Testis (tissue), 2 donors: ENCODE measurements around the gene ARHGEF7.

Source experiments
- CTCF ChIP-seq, 3 experiments: fragments of 450-650 bp in 2 of 3; fragments of 200-600 bp in 1 of 3; sonication (generic) in 1 of 3; IDR thresholded peaks; one replicate each; pipeline ENCODE4 v1.5.1; 2016 to 2019; ENCODE audit warnings: antibody characterized with exemption in 3 of 3, mild to moderate bottlenecking in 2 of 3, moderate library complexity in 1 of 3
- POLR2A ChIP-seq: fragments of 450-650 bp; IDR thresholded peaks from one replicate; pipeline ENCODE4 v1.6.1; 2017; ENCODE audit warnings: antibody characterized with exemption, mild to moderate bottlenecking, moderate library complexity

DNA sequence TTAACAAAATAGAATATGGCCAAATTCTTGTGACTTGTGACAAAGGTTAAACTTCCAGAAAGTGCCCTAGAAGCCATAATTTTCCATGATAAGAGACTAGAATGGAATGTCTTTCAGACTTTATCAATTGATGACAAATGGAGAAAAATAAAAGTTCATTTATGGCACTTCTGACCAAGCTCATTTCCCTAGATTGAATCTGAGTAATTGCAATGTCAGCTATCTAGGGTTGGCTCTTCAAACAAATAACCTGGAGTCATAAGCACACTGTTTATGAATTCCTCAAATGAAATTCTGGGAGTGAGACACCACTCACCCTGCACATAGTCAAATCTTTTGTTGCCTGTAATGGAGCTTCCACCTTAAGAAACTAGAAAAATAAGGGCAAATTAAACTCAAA lies 11.4 kb downstream of the ARHGEF7 start:
- no peak for TF ChIP-seq POLR2A
- no peak for TF ChIP-seq CTCF (IDR thresholded peaks at IDR 0.05)
